ENCODE measurements around the gene NEIL3. TPM values are rescaled to one million over a fixed set of nuclear protein-coding genes. Genes with fewer than 3 reads are reported as not detected.

The NEIL3 gene
- total RNA-seq, 4 donors from 2014 or later = 0.59 TPM; not detected in 3

GRCh38 chr4:177287255-177287654 lies 22.4 kb upstream of the NEIL3 start:
- Histone ChIP-seq H3K27me3 (no peaks in the 10 kb centered on the region), H3K4me1 (no peaks in the 10 kb centered on the region), H3K9me3 (no peaks in the 10 kb centered on the region), H3K4me3 (replicated peaks in 1 of 3) (no peak overlapping the region), H3K36me3 (no peaks in the 10 kb centered on the region), H3K27ac (no peak overlapping the region)
- no peak for TF ChIP-seq POLR2A (IDR thresholded peaks at IDR 0.05)
- TF ChIP-seq CTCF (IDR thresholded peaks at IDR 0.05) = no peak
- intact Hi-C loops (cut with DNase I) = no loop called here
- WGBS, 2 donors = 17 to 24% methylated on average over 1 of the region's 1 CpG
- no peak for DNase-seq

GRCh38 chr4:177288335-177288734 lies 21.3 kb upstream of the NEIL3 start:
- 98 to 100% methylated on average over 1 of the region's 1 CpG for WGBS, 2 donors
- DNase-seq = no peak
- Histone ChIP-seq H3K36me3 (no peaks in the 10 kb centered on the region), H3K4me3 (replicated peaks in 1 of 3) (no peak overlapping the region), H3K27me3 (no peaks in the 10 kb centered on the region), H3K4me1 (no peaks in the 10 kb centered on the region), H3K9me3 (no peaks in the 10 kb centered on the region), H3K27ac (no peak overlapping the region)
- intact Hi-C loops (cut with DNase I) = no loop called here
- TF ChIP-seq CTCF (IDR thresholded peaks at IDR 0.05) (no peak), POLR2A (IDR thresholded peaks at IDR 0.05) (no peak)

- DNase-seq = no peak
These were observed 18.9 kb upstream of the NEIL3 start for GRCh38 chr4:177290780-177291179.

GRCh38 chr4:177292171-177292570 lies 17.5 kb upstream of the NEIL3 start:
- TF ChIP-seq CTCF (IDR thresholded peaks at IDR 0.05) (no peak), POLR2A (IDR thresholded peaks at IDR 0.05) (no peak)
- H3K27ac ChIP-seq = no peak overlapping the region

More at GRCh38 chr4:177290780-177291179, 18.9 kb upstream of the NEIL3 start:
- no peak overlapping the region for H3K27ac ChIP-seq
- H3K4me3 ChIP-seq (replicated peaks in 1 of 3) = no peak overlapping the region
- TF ChIP-seq POLR2A (IDR thresholded peaks at IDR 0.05) = no peak
- TF ChIP-seq CTCF (IDR thresholded peaks at IDR 0.05) = no peak
- H3K27me3 ChIP-seq = no peaks in the 10 kb centered on the region
- no peaks in the 10 kb centered on the region for H3K36me3 ChIP-seq
- no peaks in the 10 kb centered on the region for H3K9me3 ChIP-seq
- WGBS, 2 donors = 77 to 87% methylated on average over 6 of the region's 6 CpGs
- H3K4me1 ChIP-seq = no peaks in the 10 kb centered on the region
- intact Hi-C loops (cut with DNase I) = no loop called here

GRCh38 chr4:177293208-177294033 lies 16.3 kb upstream of the NEIL3 start:
- H3K27ac ChIP-seq = no peak overlapping the region
- H3K4me3 ChIP-seq (replicated peaks in 1 of 3) = no peak overlapping the region
- H3K27me3 ChIP-seq = no peaks in the 10 kb centered on the region
- H3K9me3 ChIP-seq = no peaks in the 10 kb centered on the region
- no peaks in the 10 kb centered on the region for H3K36me3 ChIP-seq
- no peak for DNase-seq
- WGBS, 2 donors = 74 to 75% methylated on average over 5 of the region's 5 CpGs
- H3K4me1 ChIP-seq = no peaks in the 10 kb centered on the region
- intact Hi-C loops (cut with DNase I) = no loop called here
- no peak for TF ChIP-seq CTCF (IDR thresholded peaks at IDR 0.05)

More at GRCh38 chr4:177292171-177292570, 17.5 kb upstream of the NEIL3 start:
- no peak for DNase-seq
- 97 to 98% methylated on average over 2 of the region's 2 CpGs for WGBS, 2 donors
- intact Hi-C loops (cut with DNase I) = no loop called here
- H3K9me3 ChIP-seq = no peaks in the 10 kb centered on the region
- no peaks in the 10 kb centered on the region for H3K36me3 ChIP-seq
- no peaks in the 10 kb centered on the region for H3K27me3 ChIP-seq
- H3K4me1 ChIP-seq = no peaks in the 10 kb centered on the region
- no peak overlapping the region for H3K4me3 ChIP-seq (replicated peaks in 1 of 3)
